ENCODE measurements around the gene HMSD. TPM values are rescaled to one million over a fixed set of nuclear protein-coding genes. Genes with fewer than 3 reads are reported as not detected.
A peak's percentile ranks its signal among the peaks of the same experiment; 100 is the strongest.

Gene HMSD
- total RNA-seq = 5.5 and 7.2 TPM in 2 replicates
- long read RNA-seq, transcript HMSD-201 (4 exons, 2,101 nt) = major isoform, 6 of 7 reads
- long read RNA-seq, partial matches to known transcripts = 0 of 7 reads
- long read RNA-seq, other reads (novel, unspliced or antisense) = 1 of 7 reads

- peak within 1 kb of the TSS; percentile 83 for H3K27ac Mint-ChIP-seq
- TF ChIP-seq, protein P1, sequence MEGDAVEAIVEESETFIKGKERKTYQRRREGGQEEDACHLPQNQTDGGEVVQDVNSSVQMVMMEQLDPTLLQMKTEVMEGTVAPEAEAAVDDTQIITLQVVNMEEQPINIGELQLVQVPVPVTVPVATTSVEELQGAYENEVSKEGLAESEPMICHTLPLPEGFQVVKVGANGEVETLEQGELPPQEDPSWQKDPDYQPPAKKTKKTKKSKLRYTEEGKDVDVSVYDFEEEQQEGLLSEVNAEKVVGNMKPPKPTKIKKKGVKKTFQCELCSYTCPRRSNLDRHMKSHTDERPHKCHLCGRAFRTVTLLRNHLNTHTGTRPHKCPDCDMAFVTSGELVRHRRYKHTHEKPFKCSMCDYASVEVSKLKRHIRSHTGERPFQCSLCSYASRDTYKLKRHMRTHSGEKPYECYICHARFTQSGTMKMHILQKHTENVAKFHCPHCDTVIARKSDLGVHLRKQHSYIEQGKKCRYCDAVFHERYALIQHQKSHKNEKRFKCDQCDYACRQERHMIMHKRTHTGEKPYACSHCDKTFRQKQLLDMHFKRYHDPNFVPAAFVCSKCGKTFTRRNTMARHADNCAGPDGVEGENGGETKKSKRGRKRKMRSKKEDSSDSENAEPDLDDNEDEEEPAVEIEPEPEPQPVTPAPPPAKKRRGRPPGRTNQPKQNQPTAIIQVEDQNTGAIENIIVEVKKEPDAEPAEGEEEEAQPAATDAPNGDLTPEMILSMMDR (IDR thresholded peaks at IDR 0.05; ENCODE audit: unreplicated experiment) = peak; percentile 61
- DNase-seq (ENCODE audit: low spot score, unreplicated experiment) = peak; percentile 49
- H3K9me3 Mint-ChIP-seq (ENCODE audit: low read depth) = peaks cover 5% of the 10 kb centered on the region
- peaks cover 11% of the 10 kb centered on the region for H3K4me1 Mint-ChIP-seq (ENCODE audit: low read depth)
- peaks cover 25% of the 10 kb centered on the region for H3K27me3 Mint-ChIP-seq
- H3K4me3 Mint-ChIP-seq (ENCODE audit: low read depth) = peak within 1 kb of the TSS; percentile 78
- H3K36me3 Mint-ChIP-seq (ENCODE audit: insufficient read depth) = no peaks in the 10 kb centered on the region
Observed at GRCh38 chr18:63949068-63949737, at the start of gene HMSD. Gene HMSD (plus strand): TSS chr18:63949301. CDS start chr18:63953456, 4,155 bp downstream.

DNA sequence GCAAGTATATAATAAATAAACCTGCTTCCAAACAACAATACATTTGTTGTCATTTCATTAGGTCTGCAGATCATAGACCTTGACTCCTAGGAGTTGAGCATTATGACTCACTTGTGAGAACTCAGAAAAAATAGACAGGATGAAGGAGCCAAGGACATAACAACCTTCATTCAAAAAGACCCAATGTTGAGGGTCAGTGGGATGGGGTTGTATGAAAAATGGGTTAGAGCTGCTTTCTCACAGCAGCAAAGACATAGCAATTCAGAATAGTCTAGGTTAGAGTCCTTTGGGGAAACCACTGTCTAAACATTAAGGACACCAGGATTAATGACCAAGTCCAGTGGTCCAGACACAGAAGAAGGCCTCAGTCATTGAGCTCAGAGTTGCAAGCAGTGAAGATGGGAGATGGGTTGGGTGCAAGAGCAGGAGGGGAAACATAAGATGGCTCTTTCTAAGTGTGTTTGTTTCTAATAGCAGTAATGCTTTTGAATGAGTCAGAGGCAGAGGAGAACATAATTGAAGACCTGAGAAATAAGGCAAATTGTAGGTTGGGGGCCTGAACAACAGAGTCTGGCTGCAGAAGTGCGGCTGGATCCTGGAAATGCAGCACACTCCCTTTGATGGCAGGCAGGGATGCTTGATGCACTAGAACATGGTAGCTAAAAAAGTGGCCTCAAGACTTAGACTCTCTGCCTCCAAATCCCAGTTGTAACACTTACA lies 45.1 kb upstream of the HMSD start:
- H3K36me3 Mint-ChIP-seq (ENCODE audit: insufficient read depth) = no peaks in the 10 kb centered on the region

GRCh38 chr18:63904694-63905093 lies 44.4 kb upstream of the HMSD start:
- Mint-ChIP-seq H3K27me3 (peaks cover 9% of the 10 kb centered on the region), H3K4me3 (ENCODE audit: low read depth) (no peak overlapping the region), H3K36me3 (ENCODE audit: insufficient read depth) (no peaks in the 10 kb centered on the region), H3K27ac (no peak overlapping the region), H3K9me3 (ENCODE audit: low read depth) (no peaks in the 10 kb centered on the region), H3K4me1 (ENCODE audit: low read depth) (no peaks in the 10 kb centered on the region)
- no peak for DNase-seq (ENCODE audit: low spot score, unreplicated experiment)
- TF ChIP-seq, protein P1 (IDR thresholded peaks at IDR 0.05; ENCODE audit: unreplicated experiment) = no peak

More for the DNA sequence above, 45.1 kb upstream of the HMSD start:
- Mint-ChIP-seq H3K9me3 (ENCODE audit: low read depth) (no peaks in the 10 kb centered on the region), H3K4me3 (ENCODE audit: low read depth) (no peak overlapping the region), H3K27me3 (peaks cover 9% of the 10 kb centered on the region), H3K4me1 (ENCODE audit: low read depth) (no peaks in the 10 kb centered on the region), H3K27ac (no peak overlapping the region)
- TF ChIP-seq, protein P1 (IDR thresholded peaks at IDR 0.05; ENCODE audit: unreplicated experiment) = no peak
- no peak for DNase-seq (ENCODE audit: low spot score, unreplicated experiment)

DNA sequence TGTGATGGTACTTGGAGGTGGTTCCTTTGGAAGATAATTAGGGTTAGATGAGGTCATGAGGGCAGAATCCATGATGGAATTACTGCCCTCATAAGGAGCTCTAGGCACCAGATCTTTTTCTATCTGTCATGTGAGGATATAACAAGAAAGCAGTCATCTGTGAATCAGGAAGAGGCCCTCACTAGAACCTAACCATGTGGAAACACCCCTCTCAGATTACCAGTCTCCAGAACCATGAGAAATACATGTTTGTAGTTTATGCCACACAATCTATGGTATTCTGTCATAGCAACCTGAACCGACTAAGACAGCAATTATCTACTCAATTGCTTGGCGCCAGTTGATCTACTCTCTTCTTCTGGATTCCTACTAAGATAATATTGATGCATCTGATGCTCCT lies 43.7 kb upstream of the HMSD start:
- no peaks in the 10 kb centered on the region for H3K4me1 Mint-ChIP-seq (ENCODE audit: low read depth)
- H3K27ac Mint-ChIP-seq = no peak overlapping the region
- H3K27me3 Mint-ChIP-seq = peaks cover 7% of the 10 kb centered on the region
- H3K9me3 Mint-ChIP-seq (ENCODE audit: low read depth) = no peaks in the 10 kb centered on the region
- no peaks in the 10 kb centered on the region for H3K36me3 Mint-ChIP-seq (ENCODE audit: insufficient read depth)
- DNase-seq (ENCODE audit: low spot score, unreplicated experiment) = no peak
- TF ChIP-seq, protein P1 (IDR thresholded peaks at IDR 0.05; ENCODE audit: unreplicated experiment) = no peak
- H3K4me3 Mint-ChIP-seq (ENCODE audit: low read depth) = no peak overlapping the region

GRCh38 chr18:63906056-63906455 lies 43.0 kb upstream of the HMSD start:
- H3K36me3 Mint-ChIP-seq (ENCODE audit: insufficient read depth) = no peaks in the 10 kb centered on the region
- H3K4me3 Mint-ChIP-seq (ENCODE audit: low read depth) = no peak overlapping the region
- TF ChIP-seq, protein P1 (IDR thresholded peaks at IDR 0.05; ENCODE audit: unreplicated experiment) = no peak
- H3K27ac Mint-ChIP-seq = no peak overlapping the region
- H3K9me3 Mint-ChIP-seq (ENCODE audit: low read depth) = no peaks in the 10 kb centered on the region
- DNase-seq (ENCODE audit: low spot score, unreplicated experiment) = no peak
- no peaks in the 10 kb centered on the region for H3K4me1 Mint-ChIP-seq (ENCODE audit: low read depth)
- peaks cover 6% of the 10 kb centered on the region for H3K27me3 Mint-ChIP-seq

All from progenitor cell of endocrine pancreas (in vitro differentiated cells).